Fibroblast of skin of back (primary cell): ENCODE measurements around the gene CERS4.
A peak's percentile ranks its signal among the peaks of the same experiment; 100 is the strongest.
"Not testable (repeated sequence)": the region's sequence is repeated elsewhere in the genome, so short reads cannot be mapped to it uniquely, and the experiment has no call there.

Experiments used
- DNase-seq: peaks from one replicate; pipeline ENCODE4 v3.0.0-alpha.2; 2013

The CERS4 gene

GRCh38 chr19:8209462-8210378 is 550 bp downstream of the CERS4 start:
- peak; percentile 8 for DNase-seq

GRCh38 chr19:8210421-8211101 is 1.4 kb downstream of the CERS4 start:
- DNase-seq: no peak

DNA sequence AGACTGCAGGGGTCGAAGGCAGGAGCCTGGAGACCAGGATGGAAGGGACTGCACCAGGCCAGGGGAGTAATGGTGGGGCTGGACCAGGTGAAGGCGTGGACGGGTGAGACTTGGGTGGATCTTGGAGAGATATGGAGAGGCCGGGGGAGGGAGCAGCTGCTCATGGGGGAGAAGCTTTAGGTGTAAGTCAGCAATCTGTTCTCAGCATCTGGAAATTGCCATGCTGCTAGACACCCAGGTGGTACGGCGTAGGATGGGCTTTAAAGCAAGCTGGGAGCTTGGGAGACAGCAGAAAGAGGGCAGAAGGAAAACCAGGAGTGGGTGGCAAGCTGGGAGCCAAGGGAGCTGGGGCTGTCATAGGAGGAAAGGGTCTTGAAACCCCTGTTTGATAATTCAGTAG is 3.0 kb downstream of the CERS4 start:
- no peak for DNase-seq

DNA sequence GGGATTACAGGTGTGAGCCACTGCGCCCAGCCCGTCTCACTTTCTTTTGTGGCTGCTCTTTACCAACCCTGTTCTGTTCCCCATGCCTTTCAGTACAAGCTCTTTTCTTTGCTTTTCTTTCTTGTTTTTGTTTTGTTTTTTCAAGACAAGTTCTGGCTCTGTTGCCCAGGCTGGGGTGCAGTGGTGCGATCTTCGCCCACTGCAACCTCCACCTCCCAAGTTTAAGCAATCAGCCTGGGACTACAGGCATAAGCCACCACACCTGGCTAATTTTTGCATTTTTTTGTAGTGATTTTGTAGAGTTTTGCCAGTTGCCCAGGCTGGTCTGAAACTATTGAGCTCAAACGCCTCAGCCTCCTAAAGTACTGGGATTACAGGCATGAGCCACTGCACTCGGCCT is 3.7 kb downstream of the CERS4 start:
- DNase-seq: no peak

GRCh38 chr19:8213827-8214672 is 4.9 kb downstream of the CERS4 start:
- DNase-seq: no peak

DNA sequence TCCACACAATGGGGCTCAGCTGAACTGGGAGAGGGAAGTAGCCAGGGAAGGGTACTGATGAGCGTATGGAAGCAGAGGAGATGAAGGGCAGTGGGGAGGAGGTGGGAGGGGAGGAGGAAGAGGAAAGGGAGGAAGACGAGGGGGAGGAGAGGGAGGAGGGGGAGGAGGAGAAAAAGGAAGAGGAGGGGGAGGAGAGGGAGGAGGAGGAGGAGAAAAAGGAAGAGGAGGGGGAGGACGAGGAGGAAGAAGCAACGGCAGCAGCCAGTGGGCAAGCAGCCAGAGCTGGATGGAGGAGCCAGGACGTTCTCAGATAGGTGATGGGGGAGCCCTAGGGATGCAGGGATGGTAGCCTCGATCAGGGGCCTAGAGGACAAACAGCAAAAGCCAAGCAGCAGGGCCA is 5.6 kb downstream of the CERS4 start:
- DNase-seq: no peak

GRCh38 chr19:8215783-8216182 is 6.6 kb downstream of the CERS4 start:
- no peak for DNase-seq

DNA sequence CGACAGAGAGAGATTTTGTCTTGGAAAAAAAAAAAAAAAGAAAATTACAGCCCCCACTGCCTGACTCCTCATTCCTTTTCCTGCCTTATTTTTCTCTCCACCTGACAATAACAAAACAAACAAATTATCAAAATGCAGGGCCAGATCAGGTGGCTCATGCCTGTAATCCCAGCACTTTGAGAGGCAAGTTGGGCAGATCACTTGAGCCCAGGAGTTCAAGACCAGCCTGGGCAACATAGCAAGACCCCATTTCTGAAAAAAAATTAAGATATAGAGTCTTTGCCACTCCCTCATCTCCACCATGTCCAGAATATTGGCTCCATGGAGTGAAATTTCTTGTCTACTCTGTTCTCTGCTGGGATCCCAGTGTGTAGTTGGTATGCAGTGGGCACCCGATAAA is 7.2 kb downstream of the CERS4 start:
- no peak for DNase-seq

DNA sequence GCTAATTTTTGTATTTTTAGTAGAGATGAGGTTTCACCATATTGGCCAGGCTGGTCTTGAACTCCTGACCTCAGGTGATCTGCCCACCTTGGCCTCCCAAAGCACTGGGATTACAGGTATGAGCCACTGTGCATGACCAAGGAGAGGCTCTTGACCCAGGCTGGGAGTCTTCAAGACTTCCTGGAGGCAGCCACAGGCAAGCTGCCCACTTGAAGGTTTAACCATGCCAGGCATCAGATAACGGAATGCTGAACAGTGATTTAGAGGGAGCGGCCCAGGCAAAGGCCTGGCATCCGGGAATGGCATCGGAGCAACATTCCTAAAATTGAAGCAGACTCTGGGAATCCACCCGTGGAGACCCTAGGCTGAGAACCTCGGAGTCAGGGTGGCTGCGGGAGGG is 9.0 kb downstream of the CERS4 start:
- DNase-seq: not testable (repeated sequence)

- no peak for DNase-seq
Measured at GRCh38 chr19:8220481-8220880, 11.3 kb downstream of the CERS4 start.

GRCh38 chr19:8221161-8221560 is 12.0 kb downstream of the CERS4 start:
- DNase-seq: no peak

DNA sequence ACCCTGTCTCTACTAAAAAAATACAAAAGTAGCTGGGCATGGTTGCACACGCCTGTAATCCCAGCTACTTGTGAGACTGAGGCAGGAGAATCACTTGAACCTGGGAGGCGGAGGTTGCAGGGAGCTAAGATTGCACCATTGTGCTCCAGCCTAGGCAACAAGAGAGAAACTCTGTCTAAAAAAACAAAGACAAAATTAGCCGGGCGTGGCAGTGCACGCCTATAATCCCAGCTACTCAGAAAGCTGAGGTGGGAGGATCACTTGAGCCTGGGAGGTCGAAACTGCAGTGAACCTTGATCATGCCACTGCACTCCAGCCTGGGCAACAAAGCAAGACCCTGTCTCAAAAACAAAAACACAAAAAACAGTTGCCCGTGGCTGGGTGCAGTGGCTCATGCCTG is 14.3 kb downstream of the CERS4 start:
- not testable (repeated sequence) for DNase-seq

- DNase-seq: no peak
Measured at GRCh38 chr19:8224394-8225145, 15.4 kb downstream of the CERS4 start.

- no peak for DNase-seq
Measured at GRCh38 chr19:8231073-8231604, 22.0 kb downstream of the CERS4 start.

GRCh38 chr19:8233370-8233769 is 24.2 kb downstream of the CERS4 start:
- no peak for DNase-seq

GRCh38 chr19:8237026-8237425 is 27.9 kb downstream of the CERS4 start:
- DNase-seq: no peak

- no peak for DNase-seq
Measured at GRCh38 chr19:8238251-8238650, 29.1 kb downstream of the CERS4 start.

GRCh38 chr19:8239528-8240273 is 30.5 kb downstream of the CERS4 start:
- DNase-seq: no peak

DNA sequence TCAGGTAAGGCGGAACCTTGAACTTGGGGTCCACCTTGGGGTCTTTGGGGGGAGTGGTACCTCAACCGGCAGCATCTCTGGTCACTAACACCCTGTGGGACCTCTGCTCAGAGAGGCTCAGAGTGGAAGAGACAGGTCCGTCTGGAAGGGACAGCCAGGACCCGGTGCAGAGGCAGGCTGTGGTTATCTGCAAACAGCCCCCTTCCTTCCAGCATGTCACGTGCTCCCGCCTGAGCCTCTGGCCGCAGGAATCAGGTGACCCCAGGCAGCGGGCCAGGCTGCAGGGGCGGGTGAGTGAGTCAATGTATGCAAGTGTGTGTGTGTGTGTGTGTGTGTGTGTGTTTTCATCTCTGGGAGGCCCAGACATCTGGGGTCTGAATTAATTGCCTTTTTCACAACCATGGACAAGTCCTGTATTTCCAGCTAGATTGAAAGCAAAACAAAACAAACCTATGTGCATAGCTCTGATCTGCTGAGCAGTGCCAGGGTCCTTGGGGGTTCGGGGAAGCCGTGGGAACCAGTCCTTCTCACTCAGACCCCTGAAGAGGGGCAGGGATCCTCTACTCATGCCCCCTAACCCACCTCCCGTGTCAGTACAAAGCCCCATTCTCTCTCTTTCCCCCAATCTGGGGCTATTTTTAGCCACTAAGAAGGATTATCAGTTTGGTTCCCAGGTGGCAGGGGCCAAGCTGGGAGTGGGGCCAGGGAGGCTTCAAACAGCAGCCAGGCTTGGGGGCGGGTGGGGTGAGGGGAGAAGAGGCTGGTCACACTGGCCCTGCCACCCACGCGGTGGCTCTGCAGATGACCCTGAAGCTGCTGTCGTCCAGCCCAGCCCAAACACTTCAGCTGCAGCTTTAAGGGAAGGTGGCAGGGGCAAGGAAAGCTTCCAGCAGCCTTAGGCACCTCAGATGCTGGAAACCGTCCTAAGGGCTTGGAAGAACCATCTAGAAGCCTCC is 31.4 kb downstream of the CERS4 start:
- peak; percentile 69 for DNase-seq

GRCh38 chr19:8241646-8242045 is 32.5 kb downstream of the CERS4 start:
- no peak for DNase-seq
